Measurements from ENCODE around the gene PHLDA3.
"Not testable (repeated sequence)": the region's sequence is repeated elsewhere in the genome, so short reads cannot be mapped to it uniquely, and the experiment has no call there.

PHLDA3 gene

DNA sequence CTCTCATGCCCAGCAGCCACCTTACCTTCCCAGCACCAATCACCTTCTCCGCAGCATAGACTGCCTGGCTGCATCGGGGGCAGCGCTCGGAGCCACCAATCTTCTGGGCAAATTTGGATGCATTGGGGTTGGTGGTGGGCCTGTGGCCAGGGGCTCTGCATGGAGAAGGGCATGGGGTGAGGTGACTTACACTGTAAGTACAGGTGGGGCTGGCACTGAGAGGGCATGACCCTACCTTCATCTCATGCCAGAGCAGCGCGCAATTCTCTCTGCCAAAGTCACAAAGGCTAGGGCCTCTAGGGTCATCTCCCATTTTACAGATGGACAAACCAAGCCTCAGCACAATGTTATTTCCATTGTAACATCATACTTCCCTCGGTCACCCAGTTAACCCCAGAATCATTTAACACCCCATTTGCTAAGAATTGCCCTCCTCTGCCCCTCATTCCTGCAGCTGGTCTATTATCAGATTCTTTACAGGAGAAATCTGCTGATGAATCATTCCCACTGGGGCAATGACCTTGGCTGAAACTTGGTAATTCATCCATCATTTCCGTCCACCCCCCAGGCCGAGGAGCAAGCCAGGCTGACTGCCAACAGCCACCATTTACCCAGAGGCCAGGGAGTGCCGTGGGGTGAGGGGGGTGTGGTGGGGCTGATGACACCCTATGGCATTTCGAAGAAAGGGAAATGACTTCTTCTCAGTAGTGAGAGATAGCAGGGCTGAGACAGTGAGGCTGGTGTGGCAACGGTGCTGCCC is 20.0 kb upstream of the PHLDA3 start:
- DNase-seq (ENCODE audit: insufficient read length, low spot score), result no peak
- no peak for FAIRE-seq

DNA sequence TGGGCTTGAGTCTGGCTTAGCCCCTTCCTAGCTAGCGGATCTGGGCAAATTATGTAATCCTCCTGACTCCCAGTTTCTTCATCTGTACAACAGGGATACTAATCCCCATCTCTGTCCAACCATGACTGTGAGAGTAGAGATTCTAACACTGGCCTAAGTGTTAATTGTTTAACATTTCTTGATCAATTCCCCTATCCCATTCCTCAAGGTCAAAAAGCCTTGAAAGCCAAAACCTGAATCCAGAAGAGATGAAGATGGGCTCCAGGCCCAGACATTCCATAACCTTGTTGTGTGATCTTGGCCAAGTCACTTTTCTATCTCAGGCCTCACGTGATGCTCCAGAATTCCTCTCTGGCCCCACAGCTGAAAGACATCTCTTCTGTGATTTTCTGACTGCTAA is 18.8 kb upstream of the PHLDA3 start:
- FAIRE-seq (no peak), DNase-seq (ENCODE audit: insufficient read length, low spot score) (no peak)

DNA sequence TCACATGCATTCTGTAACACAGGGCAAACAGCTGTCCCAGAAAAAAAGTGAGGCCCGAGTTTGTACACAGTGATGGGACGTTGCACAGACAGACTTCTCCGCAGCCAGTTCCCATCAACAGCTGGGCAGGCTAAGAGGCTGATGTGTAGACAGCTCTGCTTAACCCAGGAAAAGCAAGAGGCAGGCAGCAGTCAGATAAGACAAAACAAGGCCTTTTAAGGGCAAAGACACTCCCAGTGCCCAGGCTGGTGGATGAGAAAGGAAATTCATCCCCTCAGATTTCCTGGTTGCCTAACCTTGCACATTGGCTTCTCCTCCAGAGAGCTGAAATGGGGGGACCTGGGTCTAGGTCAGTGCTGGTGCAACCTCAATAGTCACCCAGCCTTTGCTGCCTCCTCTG is 17.2 kb upstream of the PHLDA3 start:
- FAIRE-seq (no peak), DNase-seq (ENCODE audit: insufficient read length, low spot score) (no peak)

DNA sequence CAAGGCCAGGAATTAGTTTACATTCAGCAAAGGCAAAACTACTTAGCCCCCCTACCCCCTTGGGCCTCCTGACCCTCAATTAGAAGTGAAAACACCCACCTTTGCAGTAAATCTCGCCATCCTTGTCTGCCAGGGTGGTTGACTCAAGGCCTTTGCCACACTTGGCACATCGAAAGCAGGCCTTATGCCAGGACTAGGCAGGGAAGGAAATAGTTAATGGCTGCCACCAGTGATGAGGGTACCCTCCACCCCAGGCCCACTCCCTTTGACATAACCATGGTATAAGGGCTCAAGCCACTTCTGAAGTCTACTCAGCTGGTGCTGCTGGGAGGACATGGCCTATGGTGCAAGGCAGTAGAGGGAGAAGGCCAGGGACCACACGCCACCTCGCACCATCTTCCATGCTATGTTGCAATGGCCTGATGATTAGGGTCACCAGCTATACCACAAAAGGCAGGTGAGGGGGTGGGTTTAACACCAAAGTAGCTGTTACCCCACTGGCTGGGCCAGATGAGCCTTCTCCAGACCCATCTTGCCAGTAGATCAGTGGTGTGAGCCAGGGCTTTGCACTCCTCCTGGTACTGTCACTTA is 16.3 kb upstream of the PHLDA3 start:
- DNase-seq (ENCODE audit: insufficient read length, low spot score), result no peak
- FAIRE-seq, result no peak

DNA sequence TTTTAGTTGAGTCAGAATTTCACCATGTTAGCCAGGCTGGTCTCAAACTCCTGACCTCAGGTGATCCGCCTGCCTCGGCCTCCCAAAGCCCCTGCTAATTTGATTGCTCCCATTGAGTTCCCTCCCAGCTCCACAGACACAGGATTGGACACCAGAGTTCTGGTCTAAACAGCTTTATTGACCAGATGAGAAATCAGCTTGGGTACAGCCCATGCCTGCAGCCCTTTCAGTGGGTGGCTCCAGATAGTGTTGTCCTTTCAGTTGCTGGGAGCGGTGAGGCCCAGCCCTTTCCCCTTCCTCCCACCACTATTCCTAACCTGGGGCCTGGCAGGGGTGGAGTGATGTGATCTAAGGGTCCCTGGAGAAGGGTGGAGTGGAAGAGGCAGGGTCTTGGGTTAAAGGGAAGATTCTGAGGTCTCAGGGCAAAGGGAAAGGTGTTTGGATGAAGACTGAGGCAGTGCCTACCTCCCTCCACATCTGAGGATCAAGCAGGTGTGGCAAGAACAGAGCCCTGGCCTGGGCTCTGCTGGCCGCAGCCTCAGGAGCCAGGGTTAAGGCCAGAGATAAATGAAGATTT is 14.5 kb upstream of the PHLDA3 start:
- DNase-seq (ENCODE audit: insufficient read length, low spot score) (no peak), FAIRE-seq (no peak)

DNA sequence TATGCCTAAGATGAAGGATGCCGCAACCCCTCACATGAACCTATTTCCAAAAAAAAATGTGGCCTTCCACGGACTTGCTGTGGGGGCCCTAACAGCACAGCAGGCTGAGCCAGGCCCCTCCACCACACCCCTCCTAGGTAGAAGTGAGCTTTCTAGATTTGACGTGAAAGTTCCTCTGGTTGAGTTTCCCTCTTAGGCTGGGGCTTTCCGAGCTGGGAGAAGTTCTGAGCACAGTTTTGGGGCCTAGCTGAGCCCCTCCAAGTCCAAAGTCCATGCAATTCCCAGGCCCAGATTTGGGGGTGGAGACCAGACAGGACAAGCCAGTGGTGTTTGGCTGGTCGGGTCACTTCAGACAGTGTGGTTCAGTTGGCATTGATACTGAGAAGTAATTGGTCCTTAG is 13.8 kb upstream of the PHLDA3 start:
- FAIRE-seq, result no peak
- DNase-seq (ENCODE audit: insufficient read length, low spot score), result no peak

DNA sequence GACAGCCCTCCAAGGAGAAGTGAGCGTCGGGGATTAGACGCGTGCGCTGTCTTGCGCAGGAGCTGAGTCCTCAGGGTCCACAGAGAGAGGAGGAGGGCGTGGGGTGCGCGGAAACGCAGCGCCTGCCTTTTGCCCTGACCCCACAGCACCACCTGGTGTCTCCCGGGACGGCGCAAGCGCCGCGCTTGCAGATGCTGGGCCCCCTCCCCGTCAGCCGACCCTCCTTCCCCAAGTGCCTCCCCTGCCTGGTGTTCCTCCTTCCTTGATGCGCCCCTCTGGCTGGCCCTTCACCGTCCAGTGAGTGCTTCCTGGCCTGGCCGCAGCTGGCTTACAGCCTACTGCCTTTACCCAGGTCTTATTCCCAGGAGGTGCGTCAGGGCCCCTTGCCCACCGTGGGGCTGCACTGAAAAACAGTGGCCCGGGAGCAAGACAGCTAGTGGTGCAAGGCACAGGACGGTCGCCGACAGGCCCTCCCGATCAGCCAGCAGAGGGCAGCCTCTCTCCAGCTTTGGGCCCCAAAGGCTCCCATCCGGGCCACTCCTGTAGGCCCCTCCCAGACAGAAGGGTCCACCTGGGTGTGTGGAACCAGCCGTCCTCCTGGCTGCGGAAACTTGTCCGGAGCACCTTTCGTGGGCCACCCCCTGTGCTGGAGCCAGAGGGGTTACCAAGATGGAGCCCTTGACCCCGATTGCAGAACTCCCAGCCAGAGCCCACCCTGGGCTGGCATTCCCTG is 12.9 kb upstream of the PHLDA3 start:
- FAIRE-seq (peak; percentile 52), DNase-seq (ENCODE audit: insufficient read length, low spot score) (peak; percentile 90)

DNA sequence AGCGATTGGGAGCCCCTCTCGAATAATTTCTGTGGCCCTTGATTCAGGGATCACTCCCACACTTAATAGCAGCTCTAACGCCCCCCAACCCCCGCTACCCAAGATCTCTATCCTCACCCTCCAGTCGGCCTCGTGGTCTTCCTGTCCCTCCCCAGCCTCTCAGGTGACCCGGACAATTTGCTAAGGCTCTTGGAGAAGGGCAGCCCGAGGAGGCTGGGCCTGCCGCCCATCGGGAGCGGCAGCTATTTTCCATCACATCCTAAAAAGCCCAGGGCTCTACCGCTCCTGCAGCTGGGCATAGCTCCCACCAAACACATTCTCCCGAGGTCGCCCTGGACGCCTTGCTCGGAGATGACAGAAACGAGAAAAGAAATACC is 12.0 kb upstream of the PHLDA3 start:
- FAIRE-seq (no peak), DNase-seq (ENCODE audit: insufficient read length, low spot score) (no peak)

DNA sequence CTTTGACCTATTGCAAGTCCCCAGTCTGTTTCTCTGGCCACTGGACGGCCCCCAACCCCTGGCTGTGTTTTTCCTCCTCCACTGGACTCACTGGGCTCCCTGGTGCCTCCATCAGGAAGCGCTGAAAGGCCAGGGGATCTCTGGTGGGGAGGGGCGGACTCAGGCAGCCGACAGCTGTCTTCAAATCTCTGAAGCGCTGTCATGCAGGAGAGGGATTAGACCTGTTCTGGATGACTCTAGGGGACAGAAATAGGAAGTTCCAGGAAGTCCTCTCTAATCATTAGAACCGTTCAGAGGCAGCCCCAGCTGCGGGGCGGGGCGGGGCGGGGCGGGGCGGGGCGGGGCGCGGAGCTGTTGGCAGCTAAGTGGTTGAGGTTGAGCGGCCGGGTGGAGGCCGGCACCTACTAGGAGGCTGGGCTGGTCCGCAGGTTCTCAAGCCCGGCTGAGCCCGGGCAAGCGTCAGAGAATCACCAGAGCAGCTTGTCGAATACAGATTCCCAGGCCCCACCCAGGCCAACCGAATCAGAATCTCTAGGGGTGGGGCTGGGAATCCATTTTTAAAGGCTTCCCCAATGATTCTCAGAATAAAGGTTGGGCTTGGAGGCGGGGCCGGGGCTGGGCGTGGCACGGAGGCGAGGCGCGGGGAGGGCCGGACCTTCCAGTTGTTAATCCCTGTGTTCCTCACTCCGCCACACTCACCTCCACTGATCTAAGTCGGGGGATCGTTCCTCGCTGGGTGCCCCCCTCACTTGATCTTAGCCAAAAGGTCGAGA is 11.4 kb upstream of the PHLDA3 start:
- FAIRE-seq (peak; percentile 28), DNase-seq (ENCODE audit: insufficient read length, low spot score) (peak; percentile 76)

DNA sequence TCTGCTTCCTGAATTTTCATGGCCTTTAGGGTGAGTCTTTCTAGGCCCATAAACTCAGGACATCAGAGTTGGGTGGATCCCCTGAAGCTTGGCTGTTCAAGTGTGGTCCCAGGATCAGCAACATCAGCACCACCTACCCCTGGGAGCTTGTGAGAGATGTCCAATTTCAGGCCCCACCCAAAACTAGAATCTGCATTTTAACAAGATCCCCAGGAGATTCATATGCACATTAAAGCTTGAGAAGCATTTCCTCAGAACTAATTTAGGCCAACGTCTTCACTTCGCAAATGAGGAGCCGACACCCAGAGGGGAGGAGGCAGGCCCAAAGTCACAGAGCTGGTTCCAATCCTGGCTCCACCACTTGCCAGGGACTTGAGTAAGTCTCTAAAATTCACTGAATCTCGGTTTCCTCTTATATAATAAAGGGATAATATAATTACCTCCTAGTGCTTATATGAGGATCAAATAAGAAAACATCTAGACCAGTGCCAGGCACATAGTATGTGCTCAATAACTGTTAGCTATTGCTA is 10.3 kb upstream of the PHLDA3 start:
- DNase-seq (ENCODE audit: insufficient read length, low spot score), result no peak
- no peak for FAIRE-seq

DNA sequence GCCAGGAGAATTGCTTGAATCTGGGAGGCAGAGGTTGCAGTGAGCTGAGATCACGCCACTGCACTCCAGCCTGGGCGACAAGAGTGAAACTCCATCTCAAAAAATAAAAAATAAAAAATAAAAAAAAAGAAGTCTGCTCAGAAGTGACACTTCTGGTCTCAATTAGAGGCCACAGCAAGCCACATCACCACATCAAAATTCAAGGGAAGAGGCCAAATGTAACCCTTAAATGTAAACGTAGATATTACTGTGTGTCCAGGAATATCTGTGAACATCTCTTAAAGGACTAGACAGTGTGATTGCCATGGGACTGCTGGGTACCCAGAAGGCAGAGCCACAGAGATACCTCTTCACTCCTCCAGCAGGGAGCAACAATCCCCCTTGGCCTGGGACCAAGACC is 9.7 kb upstream of the PHLDA3 start:
- not testable (repeated sequence) for FAIRE-seq; DNase-seq (ENCODE audit: insufficient read length, low spot score)

DNA sequence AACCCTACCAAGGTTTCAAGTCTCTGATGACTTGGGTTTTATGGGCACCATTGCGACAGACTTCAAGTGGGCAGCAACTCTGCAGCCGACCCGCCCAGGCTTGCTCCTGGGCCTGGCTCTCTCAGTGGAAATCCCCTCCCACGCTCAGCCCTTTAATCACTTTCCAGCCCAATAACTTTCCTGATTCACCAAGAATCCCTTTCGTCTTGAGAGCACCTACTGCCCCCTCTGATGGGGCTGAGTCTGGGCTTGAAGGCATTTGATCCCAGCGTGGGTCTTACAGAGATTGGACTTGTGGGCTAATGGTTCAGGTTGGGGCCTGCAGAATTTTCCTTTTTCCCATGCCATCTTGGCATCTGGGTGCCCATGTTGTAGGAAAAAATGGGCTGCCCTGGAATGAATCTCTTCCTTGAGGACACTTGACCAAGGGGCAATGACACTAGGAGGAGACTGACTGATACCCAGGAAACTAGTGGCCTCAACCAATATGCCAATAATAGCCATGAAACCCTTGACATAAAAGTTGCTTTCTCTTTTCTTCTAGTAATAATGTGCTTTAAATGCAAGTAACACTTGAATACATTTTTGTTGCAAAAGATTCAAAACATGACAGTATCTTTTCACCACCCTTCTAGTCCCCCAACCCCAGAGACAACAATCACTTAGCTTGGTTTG is 7.8 kb upstream of the PHLDA3 start:
- FAIRE-seq (peak; percentile 37), DNase-seq (ENCODE audit: insufficient read length, low spot score) (no peak)

DNA sequence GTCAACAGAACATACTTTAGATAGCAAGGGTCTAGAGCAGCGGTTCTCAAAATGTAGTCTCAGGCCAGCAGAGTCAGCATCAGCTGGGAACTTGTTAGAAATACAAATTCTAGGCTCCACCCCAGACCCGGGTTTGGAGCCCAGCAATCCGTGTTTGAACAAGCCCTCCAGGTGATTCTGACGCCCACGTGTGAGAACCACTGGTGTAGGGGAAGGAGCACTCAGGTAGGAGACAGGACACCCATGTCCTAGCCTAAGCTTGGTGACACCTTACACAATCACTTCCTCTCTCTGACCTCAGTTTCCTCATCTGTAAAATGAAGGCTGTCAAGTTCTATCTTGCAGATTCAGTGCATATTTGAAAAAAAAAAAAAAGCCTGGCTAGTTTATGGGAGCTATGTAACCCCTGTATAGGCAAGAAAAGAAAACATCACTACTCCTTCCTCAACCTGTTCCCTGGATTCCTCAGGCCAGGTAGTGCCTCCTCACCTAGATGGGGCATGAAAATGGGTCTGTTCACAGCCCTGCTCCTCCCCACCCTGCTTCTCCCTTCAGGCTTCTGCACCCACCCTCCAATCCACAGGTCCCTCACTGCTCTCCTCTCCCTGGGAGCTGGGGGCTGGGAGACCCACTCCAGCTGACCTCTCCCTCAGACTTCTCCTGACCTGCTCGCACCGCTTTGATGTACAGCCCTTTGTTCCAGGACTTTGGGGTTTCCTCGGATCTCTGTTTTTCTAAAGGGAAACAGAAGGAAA is 7.1 kb upstream of the PHLDA3 start:
- no peak for FAIRE-seq
- no peak for DNase-seq (ENCODE audit: insufficient read length, low spot score)

DNA sequence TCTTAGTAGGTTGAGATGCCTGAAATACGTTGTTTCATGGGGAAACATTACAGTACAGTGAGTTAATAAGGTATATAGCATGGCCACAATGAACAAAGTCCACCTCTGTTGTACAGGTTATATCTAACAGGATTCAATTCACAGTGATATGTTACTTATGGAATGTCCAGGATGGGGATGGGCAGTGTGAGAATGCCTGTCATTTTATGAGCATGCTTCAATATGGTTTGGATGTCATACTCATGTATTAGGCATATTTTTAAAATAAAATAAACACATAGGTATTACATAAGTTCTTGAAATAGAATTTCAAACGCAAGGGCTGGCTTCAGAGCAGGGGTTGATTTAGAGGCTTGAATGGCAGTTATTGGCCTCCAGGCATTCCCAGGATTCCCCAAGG is 6.1 kb upstream of the PHLDA3 start:
- no peak for DNase-seq (ENCODE audit: insufficient read length, low spot score)
- no peak for FAIRE-seq

DNA sequence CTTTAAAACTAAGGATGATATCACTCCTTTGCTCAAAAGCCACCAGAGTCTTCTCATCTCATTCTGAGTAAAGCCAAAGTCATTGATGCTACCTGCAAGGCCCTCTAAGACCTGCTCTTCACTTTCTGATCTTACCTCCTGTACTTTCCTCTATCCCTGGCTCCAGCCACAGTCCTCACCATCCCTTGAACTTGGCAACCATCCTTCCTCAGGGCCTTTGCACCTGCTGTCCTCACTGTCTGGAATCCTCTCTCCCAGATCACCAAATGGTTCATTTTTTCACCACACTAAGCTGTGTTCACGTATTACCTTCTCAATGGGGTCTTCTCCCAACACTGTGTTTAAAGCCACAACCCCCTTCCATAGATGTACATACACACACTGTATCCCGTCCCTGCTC is 4.3 kb upstream of the PHLDA3 start:
- FAIRE-seq, result no peak

DNA sequence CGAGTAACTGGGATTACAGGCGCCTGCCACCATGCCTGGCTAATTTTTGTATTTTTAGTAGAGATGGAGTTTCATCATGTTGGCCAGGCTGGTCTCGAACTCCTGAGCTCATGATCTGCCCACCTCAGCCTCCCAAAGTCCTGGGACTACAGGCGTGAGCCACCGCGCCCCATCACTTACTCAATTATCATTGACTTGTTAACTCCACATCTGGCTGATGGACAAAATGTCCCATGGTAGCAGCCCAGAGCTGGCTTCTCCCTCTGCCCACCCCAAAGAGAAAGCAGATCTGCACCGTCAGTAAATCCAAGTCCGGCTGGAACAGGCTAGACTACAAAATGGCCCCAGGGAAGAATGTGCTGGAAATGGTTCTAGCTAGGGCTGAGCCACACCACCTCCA is 3.3 kb upstream of the PHLDA3 start:
- DNase-seq (ENCODE audit: insufficient read length, low spot score); FAIRE-seq: not testable (repeated sequence)

More for the DNA sequence above, 4.3 kb upstream of the PHLDA3 start:
- no peak for DNase-seq (ENCODE audit: insufficient read length, low spot score)

DNA sequence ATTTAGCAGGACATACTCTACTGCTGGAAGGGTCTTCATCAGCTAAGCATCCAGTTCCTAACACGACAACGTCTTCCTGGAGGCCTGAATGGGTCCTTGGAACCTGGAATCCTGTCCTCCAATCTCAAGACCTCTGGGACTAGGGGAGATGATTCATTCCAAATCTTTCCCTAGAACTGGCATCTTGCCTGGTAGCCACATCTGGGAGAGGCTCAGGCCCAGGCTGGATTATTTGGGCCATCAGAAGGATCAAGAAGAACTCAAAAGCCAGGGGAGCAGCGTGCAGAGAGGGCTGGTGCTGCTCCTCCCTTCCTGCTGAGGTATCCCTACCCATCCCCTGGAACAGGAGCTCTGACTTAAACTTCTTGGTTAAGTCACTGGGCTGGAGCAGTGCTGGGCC is 2.8 kb upstream of the PHLDA3 start:
- DNase-seq (ENCODE audit: insufficient read length, low spot score), result no peak
- FAIRE-seq, result no peak

DNA sequence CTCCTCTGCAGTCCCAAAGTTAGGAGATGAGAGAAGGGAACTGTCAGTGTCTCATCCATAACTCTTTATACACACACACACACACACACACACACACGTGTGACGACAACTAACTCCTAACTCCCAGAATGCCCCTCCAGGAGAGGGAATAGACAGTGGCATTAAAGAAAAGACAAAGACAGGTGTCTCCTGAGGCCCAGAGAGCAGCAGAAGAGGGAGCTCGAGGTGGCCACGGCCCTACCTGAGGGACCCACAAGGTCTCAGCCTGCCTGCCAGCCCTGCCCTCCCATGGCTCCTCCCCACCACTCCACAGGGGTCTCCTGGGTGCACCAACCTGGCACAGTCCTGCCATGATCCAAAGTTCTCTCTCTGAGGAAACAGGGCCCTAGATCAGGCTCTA is 1.6 kb upstream of the PHLDA3 start:
- DNase-seq (ENCODE audit: insufficient read length, low spot score), result no peak
- FAIRE-seq, result no peak

DNA sequence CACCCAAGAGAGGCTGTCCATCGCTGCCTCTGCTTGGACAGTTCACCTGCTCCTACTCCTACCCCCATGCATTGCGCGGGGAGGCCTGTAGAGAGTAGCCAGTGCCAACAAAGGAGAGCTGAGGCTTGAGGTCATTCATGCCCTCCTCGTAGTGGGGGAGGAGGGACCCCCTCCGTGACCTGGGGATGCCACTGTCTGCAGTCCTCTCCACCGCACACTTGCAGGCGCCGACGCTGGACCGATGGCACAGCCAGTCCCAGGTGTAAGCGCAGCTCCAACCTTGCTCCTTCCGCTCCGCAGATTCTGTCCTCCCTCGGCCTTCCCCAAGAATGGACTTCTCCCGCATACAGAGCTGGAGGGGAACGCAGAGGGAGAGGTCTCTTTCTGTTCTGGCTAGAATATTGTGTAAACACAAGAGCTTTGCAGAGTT is 672 bp upstream of the PHLDA3 start:
- no peak for DNase-seq (ENCODE audit: insufficient read length, low spot score)
- no peak for FAIRE-seq
